Epithelial cell of esophagus (primary cell): ENCODE measurements around the gene TMEM184B.

Experiments used
- DNase-seq: peaks from one replicate; pipeline ENCODE4 v3.0.0; 2010; ENCODE audit warnings: low read depth
- H3K4me3 ChIP-seq: 2 replicates; pipeline ENCODE4 v1.5.1; 2011; ENCODE audit warnings: mild to moderate bottlenecking, low read length, control low read depth
- CTCF ChIP-seq: IDR thresholded peaks from 2 replicates; pipeline ENCODE4 v1.5.1; 2011; ENCODE audit warnings: low read depth, mild to moderate bottlenecking, low read length, control low read depth, inconsistent platforms; ENCODE audit not compliant: insufficient read depth; ENCODE audit errors: missing control alignments

Gene TMEM184B

GRCh38 chr22:38316364-38317121, 43.7 kb upstream of the TMEM184B start:
- H3K4me3 ChIP-seq: peak overlapping the region; percentile 75

GRCh38 chr22:38315823-38316363, 43.1 kb upstream of the TMEM184B start:
- TF ChIP-seq CTCF: no peak
- peak overlapping the region; percentile 75 for H3K4me3 ChIP-seq
- no peak for DNase-seq

More at GRCh38 chr22:38316364-38317121, 43.7 kb upstream of the TMEM184B start:
- DNase-seq: peak; percentile 44
- TF ChIP-seq CTCF: no peak

- peak overlapping the region; percentile 75 for H3K4me3 ChIP-seq
- no peak for DNase-seq
- no peak for TF ChIP-seq CTCF
Observed at GRCh38 chr22:38314933-38315822, 42.4 kb upstream of the TMEM184B start.

- no peak for TF ChIP-seq CTCF
- H3K4me3 ChIP-seq: peak overlapping the region; percentile 75
- DNase-seq: peak; percentile 30
Observed at GRCh38 chr22:38314051-38314932, 41.5 kb upstream of the TMEM184B start.

- peak overlapping the region; percentile 75 for H3K4me3 ChIP-seq
- no peak for TF ChIP-seq CTCF
- DNase-seq: peak; percentile 74
Observed at GRCh38 chr22:38313384-38313955, 40.7 kb upstream of the TMEM184B start.

- peak; percentile 74 for DNase-seq
- no peak for TF ChIP-seq CTCF
- H3K4me3 ChIP-seq: no peak overlapping the region
Observed at GRCh38 chr22:38312261-38312800, 39.5 kb upstream of the TMEM184B start.
